Measurements from ENCODE around the gene HRCT1. TPM values are rescaled to one million over a fixed set of nuclear protein-coding genes. Genes with fewer than 3 reads are reported as not detected.
"Not testable (repeated sequence)": the region's sequence is repeated elsewhere in the genome, so short reads cannot be mapped to it uniquely, and the experiment has no call there.

The HRCT1 gene
- total RNA-seq, 4 donors from 2014 or later = 23.9 to 60.2 (median 34.3) TPM

GRCh38 chr9:35912791-35913400 lies 6.9 kb downstream of the HRCT1 start:
- H3K4me1 ChIP-seq = peaks cover 45 to 78% (median 70%) of the 10 kb centered on the region in 4 donors

GRCh38 chr9:35913429-35913828 lies 7.4 kb downstream of the HRCT1 start:
- in situ Hi-C loops (cut with MboI; ENCODE audit: low pct_ligation_motif_present in 1 of 4, low pct_unique_long_range_greater_than_20kb in 1 of 4, low sequenced_read_pairs in 3 of 4) = not testable (repeated sequence)

More at GRCh38 chr9:35912791-35913400, 6.9 kb downstream of the HRCT1 start:
- in situ Hi-C loops (cut with MboI; ENCODE audit: low pct_ligation_motif_present in 1 of 4, low pct_unique_long_range_greater_than_20kb in 1 of 4, low sequenced_read_pairs in 3 of 4) (no loop called here), intact Hi-C loops (cut with DNase I; ENCODE audit: low total_unique reads) (no loop called here)
- H3K36me3 ChIP-seq = no peaks in the 10 kb centered on the region
- TF ChIP-seq EP300 (IDR thresholded peaks at IDR 0.05; ENCODE audit: low read depth) (no peak), CTCF (IDR thresholded peaks at IDR 0.05) (no peak)
- no peaks in the 10 kb centered on the region for H3K27me3 ChIP-seq
- no peaks in the 10 kb centered on the region for H3K9me3 ChIP-seq
- no peak overlapping the region for H3K4me3 ChIP-seq
- DNase-seq = no peak
- H3K27ac ChIP-seq = no peak overlapping the region
- 88% methylated on average over 5 to 10 of the region's 10 CpGs for WGBS, 2 donors (ENCODE audit: low coverage in 1 of 2)

GRCh38 chr9:35914301-35914807 lies 8.4 kb downstream of the HRCT1 start:
- Histone ChIP-seq H3K4me3 (no peak overlapping the region), H3K27ac (peak overlapping the region; percentile 86 to 89 (median 88)), H3K27me3 (no peaks in the 10 kb centered on the region), H3K4me1 (peaks cover 37 to 78% (median 68%) of the 10 kb centered on the region in 4 donors), H3K9me3 (no peaks in the 10 kb centered on the region), H3K36me3 (no peaks in the 10 kb centered on the region)
- peak; percentile 75 for DNase-seq
- TF ChIP-seq POLR2A (IDR thresholded peaks at IDR 0.05) = peak; percentile 41
- TF ChIP-seq EP300 (IDR thresholded peaks at IDR 0.05; ENCODE audit: low read depth) = no peak
- TF ChIP-seq POLR2AphosphoS5 (IDR thresholded peaks at IDR 0.05) = peak; percentile 16 to 55 (median 34)
- intact Hi-C loops (cut with DNase I; ENCODE audit: low total_unique reads) = no loop called here
- in situ Hi-C loops (cut with MboI; ENCODE audit: low pct_ligation_motif_present in 1 of 4, low pct_unique_long_range_greater_than_20kb in 1 of 4, low sequenced_read_pairs in 3 of 4) = no loop called here
- WGBS, 2 donors (ENCODE audit: low coverage in 1 of 2) = 34 to 36% methylated on average over 5 to 9 of the region's 9 CpGs

More at GRCh38 chr9:35913429-35913828, 7.4 kb downstream of the HRCT1 start:
- H3K36me3 ChIP-seq; H3K27me3 ChIP-seq; H3K27ac ChIP-seq; intact Hi-C loops (cut with DNase I; ENCODE audit: low total_unique reads); H3K9me3 ChIP-seq; DNase-seq; H3K4me3 ChIP-seq: not testable (repeated sequence)
- H3K4me1 ChIP-seq = peaks cover 41 to 78% (median 68%) of the 10 kb centered on the region in 4 donors

- H3K4me1 ChIP-seq = peaks cover 23 to 77% (median 62%) of the 10 kb centered on the region in 4 donors
- DNase-seq = no peak
These were observed 9.8 kb downstream of the HRCT1 start for GRCh38 chr9:35915681-35916294.

More at GRCh38 chr9:35915681-35916294, 9.8 kb downstream of the HRCT1 start:
- intact Hi-C loops (cut with DNase I; ENCODE audit: low total_unique reads) (no loop called here), in situ Hi-C loops (cut with MboI; ENCODE audit: low pct_ligation_motif_present in 1 of 4, low pct_unique_long_range_greater_than_20kb in 1 of 4, low sequenced_read_pairs in 3 of 4) (no loop called here)
- Histone ChIP-seq H3K9me3 (no peaks in the 10 kb centered on the region), H3K27ac (peak overlapping the region; percentile 86 to 89 (median 88)), H3K27me3 (no peaks in the 10 kb centered on the region), H3K4me3 (no peak overlapping the region), H3K36me3 (no peaks in the 10 kb centered on the region)
- TF ChIP-seq CTCF (IDR thresholded peaks at IDR 0.05) (no peak), POLR2A (IDR thresholded peaks at IDR 0.05) (no peak), EP300 (IDR thresholded peaks at IDR 0.05; ENCODE audit: low read depth) (no peak), POLR2AphosphoS5 (IDR thresholded peaks at IDR 0.05) (no peak)
- 49 to 70% methylated on average over 5 to 16 of the region's 16 CpGs for WGBS, 2 donors (ENCODE audit: low coverage in 1 of 2)
